B cell (primary cell): Measurements from ENCODE around the gene NLGN1. TPM values are rescaled to one million over a fixed set of nuclear protein-coding genes. Genes with fewer than 3 reads are reported as not detected.

Source experiments
- ATAC-seq: fragments of 200-7000 bp; cut with Tn5 transposase; one replicate; pipeline ENCODE4 v1.10.0; 2021; ENCODE audit warnings: low read depth, mild to moderate bottlenecking, moderate number of reproducible peaks, moderate library complexity
- CTCF ChIA-PET: fragments of 350-600 bp; sonication (Branson Sonifier 250); formaldehyde crosslinking; loops from one replicate; lab custom pipeline; 2021; ENCODE audit warnings: antibody characterized with exemption, inconsistent platforms; lab: Charles Lee
- POLR2A ChIA-PET: fragments of 350-600 bp; sonication (Branson Sonifier 250); formaldehyde crosslinking; loops from one replicate; lab custom pipeline; 2021; ENCODE audit warnings: antibody characterized with exemption; lab: Charles Lee
- DNase-seq: peaks from one replicate; pipeline ENCODE4 v3.0.0; 2013
- H2AFZ ChIP-seq: 2 replicates; pipeline ENCODE4 v1.6.1; 2012; ENCODE audit warnings: mild to moderate bottlenecking, low read depth, low read length; ENCODE audit not compliant: insufficient read depth, poor library complexity, severe bottlenecking
- H3K27ac ChIP-seq, 2 donors: 1 replicate in 1 of 2; 2 replicates in 1 of 2; pipeline ENCODE4 v1.5.1; 2012 to 2013; ENCODE audit warnings: low read length in 2 of 2, mild to moderate bottlenecking in 2 of 2, moderate library complexity in 1 of 2
- H3K27me3 ChIP-seq, 4 experiments: fragments of 200-600 bp in 1 of 4; sonication (generic) in 1 of 4; replicated peaks in 1 of 4; 1 replicate in 2 of 4; 2 replicates in 2 of 4; pipeline versions ENCODE4 v1.6.1 to v1.7.0; 2013 to 2016; ENCODE audit warnings: low read length in 3 of 4, mild to moderate bottlenecking in 2 of 4, mixed read lengths in 1 of 4, moderate library complexity in 1 of 4; ENCODE audit not compliant: insufficient read depth in 4 of 4, control insufficient read depth in 3 of 4; ENCODE audit errors: control extremely low read depth in 1 of 4
- H3K36me3 ChIP-seq, 2 experiments: replicated peaks in 1 of 2; 1 replicate in 1 of 2; 2 replicates in 1 of 2; pipeline versions ENCODE4 v1.6.1 to v1.7.1; 2013; ENCODE audit warnings: low read length in 1 of 2; ENCODE audit not compliant: insufficient read depth in 2 of 2, control insufficient read depth in 1 of 2; ENCODE audit errors: control extremely low read depth in 1 of 2, extremely low read depth in 1 of 2
- H3K4me1 ChIP-seq, 2 donors: fragments of 200-600 bp in 1 of 2; sonication (generic) in 1 of 2; 1 replicate in 1 of 2; 2 replicates in 1 of 2; pipeline versions ENCODE4 v1.5.1 to v1.6.1; 2013 to 2017; ENCODE audit warnings: low read length in 2 of 2; ENCODE audit not compliant: control insufficient read depth in 2 of 2, insufficient read depth in 2 of 2
- H3K4me2 ChIP-seq: replicated peaks from 2 replicates; pipeline ENCODE3; 2012; ENCODE audit warnings: mild to moderate bottlenecking, low read depth, low read length; ENCODE audit not compliant: poor library complexity, severe bottlenecking
- H3K4me3 ChIP-seq, 5 experiments: fragments of 200-600 bp in 1 of 5; sonication (generic) in 1 of 5; 1 replicate in 3 of 5; 2 replicates in 2 of 5; pipeline versions ENCODE4 v1.5.1 to v1.7.0; 2011 to 2016; ENCODE audit warnings: low read length in 4 of 5, mild to moderate bottlenecking in 4 of 5, low read depth in 2 of 5, control low read depth in 1 of 5, moderate library complexity in 1 of 5; ENCODE audit not compliant: insufficient read depth in 1 of 5; ENCODE audit errors: control extremely low read depth in 1 of 5, extremely low read depth in 1 of 5
- H3K79me2 ChIP-seq: fragments of 200-600 bp; sonication (generic); one replicate; pipeline ENCODE4 v1.6.0; 2016; ENCODE audit warnings: low read length; ENCODE audit not compliant: control insufficient read depth, insufficient read depth
- H3K9ac ChIP-seq: fragments of 200-600 bp; sonication (generic); 2 replicates; pipeline ENCODE4 v1.6.1; 2017; ENCODE audit warnings: mild to moderate bottlenecking, low read length, moderate library complexity
- H3K9me3 ChIP-seq, 3 donors: one replicate each; pipeline versions ENCODE4 v1.6.1 to v1.7.1; 2013; ENCODE audit warnings: low read length in 2 of 3; ENCODE audit not compliant: control insufficient read depth in 2 of 3, insufficient read depth in 1 of 3; ENCODE audit errors: control extremely low read depth in 1 of 3
- H4K20me1 ChIP-seq: 2 replicates; pipeline ENCODE4 v1.6.0; 2012; ENCODE audit warnings: mild to moderate bottlenecking, low read length; ENCODE audit not compliant: insufficient read depth, control insufficient read depth, poor library complexity, severe bottlenecking
- H3K27ac Mint-ChIP-seq: one replicate; pipeline ENCODE4 v1.8.0; 2021; ENCODE audit warnings: mixed read lengths
- H3K27me3 Mint-ChIP-seq: one replicate; pipeline ENCODE4 v1.8.0; 2021; ENCODE audit warnings: mixed read lengths
- H3K4me1 Mint-ChIP-seq: one replicate; pipeline ENCODE4 v1.8.0; 2021; ENCODE audit warnings: mixed read lengths
- H3K4me3 Mint-ChIP-seq: one replicate; pipeline ENCODE4 v1.8.0; 2021; ENCODE audit warnings: mixed read lengths
- H3K9me3 Mint-ChIP-seq: one replicate; pipeline ENCODE4 v1.8.0; 2022; ENCODE audit warnings: mixed read lengths; ENCODE audit not compliant: insufficient read depth
- EZH2 ChIP-seq: IDR thresholded peaks from 2 replicates; pipeline ENCODE4 v1.6.1; 2012; ENCODE audit warnings: borderline replicate concordance, low read depth, mild to moderate bottlenecking, moderate library complexity, low read length; ENCODE audit not compliant: insufficient read depth, poor library complexity, severe bottlenecking
- WGBS: methylation state at CpG from one replicate; pipeline ENCODE4 v1.1.5; 2013; ENCODE audit warnings: missing lambda C conversion rate; ENCODE audit not compliant: insufficient coverage; 5-methylcytosine and 5-hydroxymethylcytosine counted together
- intact Hi-C: fragments of 100-400 bp; cut with micrococcal nuclease; formaldehyde crosslinking; loops from one replicate; pipeline ENCODE4 v1.10.0; 2022
- polyA plus RNA-seq: library from polyadenylated mRNA; depleted of rRNA; stranded (reverse); fragments of >200 nt; gene quantifications from 2 replicates; pipeline ENCODE4 v1.2.3, GENCODE V29; 2012
- total RNA-seq, 2 donors: library from RNA; stranded (reverse); fragments of 120-200 nt in 1 of 2; gene quantifications; 1 replicate in 1 of 2; 2 replicates in 1 of 2; pipeline versions ENCODE4 v1.2.3 to v1.2.4, GENCODE V29; 2013 to 2022
- TF ChIP-seq, protein P1 (sequence below): fragments of 200-600 bp; IDR thresholded peaks from one replicate; pipeline ENCODE4 v1.8.0; 2022; ENCODE audit warnings: antibody characterized with exemption, mild to moderate bottlenecking

Gene NLGN1
- total and polyA plus RNA-seq, 2 donors (not counting 1 experiment from before 2014, with no cell fraction given): not detected

DNA sequence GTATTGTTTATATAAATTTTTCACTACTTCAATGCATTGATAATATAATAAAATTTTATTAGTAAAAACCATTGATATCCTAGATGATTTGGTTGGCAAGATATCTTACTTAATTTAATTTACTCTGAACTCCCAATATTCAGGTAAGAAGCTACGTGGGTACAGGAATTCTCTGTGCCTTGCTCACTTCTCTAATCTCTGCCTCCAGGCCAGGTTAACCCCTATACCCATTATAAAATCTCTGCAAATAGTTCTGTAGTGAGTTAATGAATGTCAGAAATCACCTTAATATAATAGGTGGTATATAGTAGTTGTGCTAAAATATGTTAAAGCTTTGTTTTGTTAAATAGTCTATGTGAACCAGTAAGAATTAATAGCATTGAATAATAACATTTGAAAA lies 465.2 kb downstream of the NLGN1 start:
- Histone ChIP-seq H3K4me3 (no peak overlapping the region), H3K27me3 (no peaks in the 10 kb centered on the region), H2AFZ (no peak overlapping the region), H3K36me3 (no peaks in the 10 kb centered on the region), H3K9ac (no peak overlapping the region), H3K79me2 (no peaks in the 10 kb centered on the region), H4K20me1 (no peaks in the 10 kb centered on the region), H3K4me2 (no peak overlapping the region), H3K4me1 (no peaks in the 10 kb centered on the region), H3K9me3 (no peaks in the 10 kb centered on the region), H3K27ac (no peak overlapping the region)
- CTCF ChIA-PET: no interaction called here
- H3K4me3 Mint-ChIP-seq: no peak overlapping the region
- H3K27ac Mint-ChIP-seq: no peak overlapping the region
- H3K9me3 Mint-ChIP-seq: no peaks in the 10 kb centered on the region
- intact Hi-C loops: no loop called here
- ATAC-seq: no peak
- H3K27me3 Mint-ChIP-seq: no peaks in the 10 kb centered on the region
- no peaks in the 10 kb centered on the region for H3K4me1 Mint-ChIP-seq
- POLR2A ChIA-PET: no interaction called here
- DNase-seq: no peak
- no CpG with 5 or more reads among the region's 1 CpG for WGBS
- TF ChIP-seq, protein P1, sequence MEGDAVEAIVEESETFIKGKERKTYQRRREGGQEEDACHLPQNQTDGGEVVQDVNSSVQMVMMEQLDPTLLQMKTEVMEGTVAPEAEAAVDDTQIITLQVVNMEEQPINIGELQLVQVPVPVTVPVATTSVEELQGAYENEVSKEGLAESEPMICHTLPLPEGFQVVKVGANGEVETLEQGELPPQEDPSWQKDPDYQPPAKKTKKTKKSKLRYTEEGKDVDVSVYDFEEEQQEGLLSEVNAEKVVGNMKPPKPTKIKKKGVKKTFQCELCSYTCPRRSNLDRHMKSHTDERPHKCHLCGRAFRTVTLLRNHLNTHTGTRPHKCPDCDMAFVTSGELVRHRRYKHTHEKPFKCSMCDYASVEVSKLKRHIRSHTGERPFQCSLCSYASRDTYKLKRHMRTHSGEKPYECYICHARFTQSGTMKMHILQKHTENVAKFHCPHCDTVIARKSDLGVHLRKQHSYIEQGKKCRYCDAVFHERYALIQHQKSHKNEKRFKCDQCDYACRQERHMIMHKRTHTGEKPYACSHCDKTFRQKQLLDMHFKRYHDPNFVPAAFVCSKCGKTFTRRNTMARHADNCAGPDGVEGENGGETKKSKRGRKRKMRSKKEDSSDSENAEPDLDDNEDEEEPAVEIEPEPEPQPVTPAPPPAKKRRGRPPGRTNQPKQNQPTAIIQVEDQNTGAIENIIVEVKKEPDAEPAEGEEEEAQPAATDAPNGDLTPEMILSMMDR: no peak
- TF ChIP-seq EZH2: no peak

DNA sequence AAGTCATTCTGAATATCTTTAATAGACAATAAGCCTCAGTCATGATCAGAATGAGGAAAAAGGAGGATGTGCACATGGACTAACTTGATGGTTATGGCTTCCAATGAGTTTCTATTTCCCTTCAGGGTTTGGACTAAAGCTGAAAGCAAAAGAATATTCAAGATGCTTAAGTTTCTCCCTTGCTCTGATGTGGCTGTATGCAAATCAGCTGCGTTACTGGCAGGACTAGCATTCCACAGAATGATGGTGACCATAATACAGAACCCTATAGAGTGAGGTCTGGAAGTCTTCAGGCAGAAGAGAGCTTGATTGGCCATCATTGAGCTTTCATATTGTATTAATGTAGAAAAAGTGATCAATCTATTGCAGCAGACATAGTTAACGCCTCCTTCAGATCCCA lies 466.0 kb downstream of the NLGN1 start:
- ATAC-seq (no peak), DNase-seq (no peak)
- H3K27me3 Mint-ChIP-seq: no peaks in the 10 kb centered on the region
- Histone ChIP-seq H3K36me3 (no peaks in the 10 kb centered on the region), H3K9me3 (no peaks in the 10 kb centered on the region), H2AFZ (no peak overlapping the region), H3K4me1 (no peaks in the 10 kb centered on the region), H3K4me2 (no peak overlapping the region), H4K20me1 (no peaks in the 10 kb centered on the region), H3K79me2 (no peaks in the 10 kb centered on the region), H3K27me3 (no peaks in the 10 kb centered on the region), H3K4me3 (no peak overlapping the region), H3K27ac (no peak overlapping the region), H3K9ac (no peak overlapping the region)
- CTCF ChIA-PET: no interaction called here
- TF ChIP-seq, protein P1: no peak
- TF ChIP-seq EZH2: no peak
- H3K27ac Mint-ChIP-seq: no peak overlapping the region
- WGBS: no CpG with 5 or more reads among the region's 2 CpGs
- POLR2A ChIA-PET: no interaction called here
- no peak overlapping the region for H3K4me3 Mint-ChIP-seq
- no peaks in the 10 kb centered on the region for H3K9me3 Mint-ChIP-seq
- intact Hi-C loops: no loop called here
- H3K4me1 Mint-ChIP-seq: no peaks in the 10 kb centered on the region
